ENCODE results near the gene KANTR. TPM values are rescaled to one million over a fixed set of nuclear protein-coding genes. Genes with fewer than 3 reads are reported as not detected.

KANTR gene
- total RNA-seq, 1 donor: 8.6 TPM

- DNase-seq (ENCODE audit: low read depth): no peak
- TF ChIP-seq CTCF (IDR thresholded peaks at IDR 0.05; ENCODE audit: insufficient read depth, low read depth, low read length): no peak
- no peak overlapping the region for H3K4me3 ChIP-seq (ENCODE audit: low read depth, low read length)
Measured at GRCh38 chrX:53126377-53126776, 32.4 kb downstream of the KANTR start.

- H3K4me3 ChIP-seq (ENCODE audit: low read depth, low read length): no peak overlapping the region
- TF ChIP-seq CTCF (IDR thresholded peaks at IDR 0.05; ENCODE audit: insufficient read depth, low read depth, low read length): no peak
- DNase-seq (ENCODE audit: low read depth): peak; percentile 21
Measured at GRCh38 chrX:53128097-53128749, 34.3 kb downstream of the KANTR start.

GRCh38 chrX:53133400-53133799 lies 39.5 kb downstream of the KANTR start:
- H3K4me3 ChIP-seq (ENCODE audit: low read depth, low read length): no peak overlapping the region
- no peak for DNase-seq (ENCODE audit: low read depth)
- TF ChIP-seq CTCF (IDR thresholded peaks at IDR 0.05; ENCODE audit: insufficient read depth, low read depth, low read length): no peak

GRCh38 chrX:53135581-53135980 lies 41.6 kb downstream of the KANTR start:
- no peak for TF ChIP-seq CTCF (IDR thresholded peaks at IDR 0.05; ENCODE audit: insufficient read depth, low read depth, low read length)

GRCh38 chrX:53153581-53153980 lies 59.6 kb downstream of the KANTR start:
- no peak overlapping the region for H3K4me3 ChIP-seq (ENCODE audit: low read depth, low read length)
- TF ChIP-seq CTCF (IDR thresholded peaks at IDR 0.05; ENCODE audit: insufficient read depth, low read depth, low read length): no peak

More at GRCh38 chrX:53135581-53135980, 41.6 kb downstream of the KANTR start:
- no peak for DNase-seq (ENCODE audit: low read depth)
- no peak overlapping the region for H3K4me3 ChIP-seq (ENCODE audit: low read depth, low read length)

GRCh38 chrX:53155512-53156206 lies 61.7 kb downstream of the KANTR start:
- no peak overlapping the region for H3K4me3 ChIP-seq (ENCODE audit: low read depth, low read length)
- DNase-seq (ENCODE audit: low read depth): no peak
- no peak for TF ChIP-seq CTCF (IDR thresholded peaks at IDR 0.05; ENCODE audit: insufficient read depth, low read depth, low read length)

More at GRCh38 chrX:53153581-53153980, 59.6 kb downstream of the KANTR start:
- no peak for DNase-seq (ENCODE audit: low read depth)
